SK-N-MC (cell line): ENCODE measurements around the gene AP3D1.

Source experiments
- DNase-seq: peaks from one replicate; pipeline ENCODE4 v3.0.0-alpha.2; 2011; ENCODE audit warnings: low read depth, low spot score
- H3K27ac ChIP-seq: fragments of 200-600 bp; sonication (generic); 2 replicates; pipeline ENCODE4 v1.5.1; 2016; ENCODE audit warnings: mixed run types
- H3K36me3 ChIP-seq: fragments of 200-600 bp; sonication (generic); 2 replicates; pipeline ENCODE4 v1.6.1; 2017; ENCODE audit warnings: antibody characterized with exemption, low read length, mixed read lengths; ENCODE audit not compliant: insufficient read depth
- H3K4me3 ChIP-seq: fragments of 200-600 bp; sonication (generic); 2 replicates; pipeline ENCODE4 v1.5.1; 2016
- H3K9ac ChIP-seq: fragments of 200-600 bp; sonication (generic); 2 replicates; pipeline ENCODE4 v1.8.0; 2017; ENCODE audit warnings: mixed run types, mixed read lengths; ENCODE audit not compliant: insufficient read length
- H3K9me3 ChIP-seq: fragments of 200-600 bp; sonication (generic); 2 replicates; pipeline ENCODE4 v1.6.1; 2017; ENCODE audit warnings: low read depth, mild to moderate bottlenecking, antibody characterized with exemption, low read length, moderate library complexity, mixed read lengths
- EZH2 ChIP-seq: fragments of 200-600 bp; sonication (generic); IDR thresholded peaks from one replicate; pipeline ENCODE4 v1.6.1; 2017; ENCODE audit warnings: antibody characterized with exemption
- FOXP2 ChIP-seq: optimal IDR thresholded peaks from 2 replicates; pipeline ENCODE3; 2011; ENCODE audit warnings: mild to moderate bottlenecking, moderate library complexity; ENCODE audit not compliant: insufficient read depth; ENCODE audit errors: extremely low read length, control extremely low read depth
- POLR2AphosphoS5 ChIP-seq: IDR thresholded peaks from 2 replicates; pipeline ENCODE4 v1.6.1; 2012; ENCODE audit warnings: mild to moderate bottlenecking, low read depth, low read length, borderline replicate concordance

AP3D1 gene

GRCh38 chr19:2081873-2082810 lies 69.2 kb downstream of the AP3D1 start:
- Histone ChIP-seq H3K9me3 (no peaks in the 10 kb centered on the region), H3K27ac (no peak overlapping the region), H3K4me3 (no peak overlapping the region), H3K9ac (no peak overlapping the region), H3K36me3 (no peaks in the 10 kb centered on the region)
- no peak for TF ChIP-seq EZH2
- TF ChIP-seq FOXP2 = no peak
- TF ChIP-seq POLR2AphosphoS5 = no peak
- DNase-seq = no peak

GRCh38 chr19:2080336-2080988 lies 70.9 kb downstream of the AP3D1 start:
- DNase-seq = no peak
- no peak overlapping the region for H3K4me3 ChIP-seq
- no peak overlapping the region for H3K9ac ChIP-seq
- no peak overlapping the region for H3K27ac ChIP-seq
- H3K9me3 ChIP-seq = no peaks in the 10 kb centered on the region
- H3K36me3 ChIP-seq = peaks cover 3% of the 10 kb centered on the region; the same call in 1 of the 2 replicates
- no peak for TF ChIP-seq EZH2
- TF ChIP-seq POLR2AphosphoS5 = no peak
- TF ChIP-seq FOXP2 = no peak

- Histone ChIP-seq H3K4me3 (no peak overlapping the region), H3K27ac (no peak overlapping the region), H3K9ac (no peak overlapping the region), H3K36me3 (peaks cover 3% of the 10 kb centered on the region; the same call in 1 of the 2 replicates), H3K9me3 (no peaks in the 10 kb centered on the region)
- no peak for DNase-seq
- TF ChIP-seq POLR2AphosphoS5 (no peak), FOXP2 (no peak)
These were observed 71.5 kb downstream of the AP3D1 start for GRCh38 chr19:2079865-2080301.

GRCh38 chr19:2079076-2079864 lies 72.1 kb downstream of the AP3D1 start:
- H3K4me3 ChIP-seq = no peak overlapping the region
- DNase-seq = no peak
- H3K27ac ChIP-seq = no peak overlapping the region
- H3K9ac ChIP-seq = no peak overlapping the region
- TF ChIP-seq FOXP2 (no peak), EZH2 (no peak), POLR2AphosphoS5 (no peak)
- H3K9me3 ChIP-seq = no peaks in the 10 kb centered on the region
- H3K36me3 ChIP-seq = peaks cover 3% of the 10 kb centered on the region; the same call in 1 of the 2 replicates

GRCh38 chr19:2077833-2078619 lies 73.3 kb downstream of the AP3D1 start:
- DNase-seq = no peak
- Histone ChIP-seq H3K9me3 (no peaks in the 10 kb centered on the region), H3K4me3 (no peak overlapping the region), H3K27ac (no peak overlapping the region), H3K36me3 (peaks cover 3% of the 10 kb centered on the region; the same call in 1 of the 2 replicates), H3K9ac (no peak overlapping the region)
- no peak for TF ChIP-seq FOXP2
- no peak for TF ChIP-seq POLR2AphosphoS5
- TF ChIP-seq EZH2 = no peak

GRCh38 chr19:2077398-2077797 lies 74.0 kb downstream of the AP3D1 start:
- Histone ChIP-seq H3K9ac (no peak overlapping the region), H3K36me3 (peaks cover 5% of the 10 kb centered on the region; the same call in 1 of the 2 replicates), H3K4me3 (no peak overlapping the region), H3K9me3 (no peaks in the 10 kb centered on the region), H3K27ac (no peak overlapping the region)
- DNase-seq = no peak
- TF ChIP-seq EZH2 (no peak), POLR2AphosphoS5 (no peak), FOXP2 (no peak)

GRCh38 chr19:2076526-2076944 lies 74.8 kb downstream of the AP3D1 start:
- no peak for DNase-seq
- Histone ChIP-seq H3K27ac (no peak overlapping the region), H3K4me3 (no peak overlapping the region), H3K36me3 (peaks cover 8% of the 10 kb centered on the region; the same call in 1 of the 2 replicates), H3K9ac (no peak overlapping the region), H3K9me3 (no peaks in the 10 kb centered on the region)
- TF ChIP-seq EZH2 = no peak
- TF ChIP-seq FOXP2 = no peak
- TF ChIP-seq POLR2AphosphoS5 = no peak
